Measurements from ENCODE around the gene PRR29. TPM values are rescaled to one million over a fixed set of nuclear protein-coding genes. Genes with fewer than 3 reads are reported as not detected.
A peak's percentile ranks its signal among the peaks of the same experiment; 100 is the strongest.
"Not testable (repeated sequence)": the region's sequence is repeated elsewhere in the genome, so short reads cannot be mapped to it uniquely, and the experiment has no call there.

Gene PRR29
- total RNA-seq, 4 donors from 2014 or later = 0.29 to 2.8 (median 1.5) TPM; not detected in 1

GRCh38 chr17:64017381-64017980, 19.3 kb downstream of the PRR29 start:
- Histone ChIP-seq H3K27ac (peak overlapping the region in 1 of 2 donors; percentile 63), H3K4me3 (no peak overlapping the region), H3K4me1 (no peaks in the 10 kb centered on the region), H3K36me3 (no peaks in the 10 kb centered on the region), H3K9me3 (no peaks in the 10 kb centered on the region), H3K27me3 (no peaks in the 10 kb centered on the region)
- no peak for DNase-seq
- TF ChIP-seq CTCF (IDR thresholded peaks at IDR 0.05) = no peak
- intact Hi-C loops (cut with DNase I; ENCODE audit: low total_unique reads) = no loop called here

GRCh38 chr17:64019551-64019961, 21.4 kb downstream of the PRR29 start:
- H3K4me1 ChIP-seq; DNase-seq; H3K9me3 ChIP-seq; intact Hi-C loops (cut with DNase I; ENCODE audit: low total_unique reads); H3K27me3 ChIP-seq; H3K36me3 ChIP-seq: not testable (repeated sequence)
- Histone ChIP-seq H3K27ac (peak overlapping the region; percentile 49 to 73), H3K4me3 (peak overlapping the region in 1 of 2 donors; percentile 30)

- Histone ChIP-seq H3K9me3 (no peaks in the 10 kb centered on the region), H3K4me3 (peak within 1 kb of the TSS; percentile 19 to 30), H3K4me1 (no peaks in the 10 kb centered on the region), H3K27me3 (no peaks in the 10 kb centered on the region), H3K27ac (peak within 1 kb of the TSS; percentile 49 to 73), H3K36me3 (no peaks in the 10 kb centered on the region)
- TF ChIP-seq CTCF (IDR thresholded peaks at IDR 0.05) (no peak), POLR2A (IDR thresholded peaks at IDR 0.05) (peak; percentile 32 to 33)
- intact Hi-C loops (cut with DNase I; ENCODE audit: low total_unique reads) = no loop called here
- peak; percentile 33 to 67 for DNase-seq
These were observed 22.1 kb downstream of the PRR29 start, which contains the start of gene ICAM2 for GRCh38 chr17:64020056-64020766. ICAM2 (minus strand) TSS chr17:64020633; CDS start chr17:64006691, 13,942 bp downstream.

GRCh38 chr17:64022611-64023063, 24.5 kb downstream of the PRR29 start:
- intact Hi-C loops (cut with DNase I; ENCODE audit: low total_unique reads) = no loop called here

GRCh38 chr17:64024215-64024654, 26.1 kb downstream of the PRR29 start:
- no peak for DNase-seq
- Histone ChIP-seq H3K4me1 (no peaks in the 10 kb centered on the region), H3K4me3 (no peak overlapping the region), H3K9me3 (no peaks in the 10 kb centered on the region), H3K36me3 (no peaks in the 10 kb centered on the region), H3K27ac (no peak overlapping the region), H3K27me3 (no peaks in the 10 kb centered on the region)
- intact Hi-C loops (cut with DNase I; ENCODE audit: low total_unique reads) = no loop called here
- TF ChIP-seq POLR2A (IDR thresholded peaks at IDR 0.05) = no peak
- no peak for TF ChIP-seq CTCF (IDR thresholded peaks at IDR 0.05)

More at GRCh38 chr17:64022611-64023063, 24.5 kb downstream of the PRR29 start:
- no peak overlapping the region for H3K4me3 ChIP-seq
- no peaks in the 10 kb centered on the region for H3K27me3 ChIP-seq
- DNase-seq = no peak
- H3K36me3 ChIP-seq = no peaks in the 10 kb centered on the region
- H3K9me3 ChIP-seq = no peaks in the 10 kb centered on the region
- no peak overlapping the region for H3K27ac ChIP-seq
- no peaks in the 10 kb centered on the region for H3K4me1 ChIP-seq
- TF ChIP-seq POLR2A (IDR thresholded peaks at IDR 0.05) = no peak
- TF ChIP-seq CTCF (IDR thresholded peaks at IDR 0.05) = no peak
